Uterus (tissue), 2 donors: ENCODE data around the gene PMAIP1.

Source experiments
- POLR2A ChIP-seq, 2 donors: fragments of 450-650 bp; IDR thresholded peaks; one replicate each; pipeline ENCODE4 v1.6.1; 2016; ENCODE audit warnings: antibody characterized with exemption in 2 of 2, mild to moderate bottlenecking in 1 of 2, moderate library complexity in 1 of 2
- TF ChIP-seq, protein P1 (sequence below), 4 experiments: fragments of 200-600 bp in 2 of 4; fragments of 450-650 bp in 2 of 4; sonication (generic) in 2 of 4; IDR thresholded peaks; one replicate each; pipeline ENCODE4 v1.5.1; 2016 to 2019; ENCODE audit warnings: antibody characterized with exemption in 4 of 4, mild to moderate bottlenecking in 2 of 4, moderate library complexity in 1 of 4

DNA sequence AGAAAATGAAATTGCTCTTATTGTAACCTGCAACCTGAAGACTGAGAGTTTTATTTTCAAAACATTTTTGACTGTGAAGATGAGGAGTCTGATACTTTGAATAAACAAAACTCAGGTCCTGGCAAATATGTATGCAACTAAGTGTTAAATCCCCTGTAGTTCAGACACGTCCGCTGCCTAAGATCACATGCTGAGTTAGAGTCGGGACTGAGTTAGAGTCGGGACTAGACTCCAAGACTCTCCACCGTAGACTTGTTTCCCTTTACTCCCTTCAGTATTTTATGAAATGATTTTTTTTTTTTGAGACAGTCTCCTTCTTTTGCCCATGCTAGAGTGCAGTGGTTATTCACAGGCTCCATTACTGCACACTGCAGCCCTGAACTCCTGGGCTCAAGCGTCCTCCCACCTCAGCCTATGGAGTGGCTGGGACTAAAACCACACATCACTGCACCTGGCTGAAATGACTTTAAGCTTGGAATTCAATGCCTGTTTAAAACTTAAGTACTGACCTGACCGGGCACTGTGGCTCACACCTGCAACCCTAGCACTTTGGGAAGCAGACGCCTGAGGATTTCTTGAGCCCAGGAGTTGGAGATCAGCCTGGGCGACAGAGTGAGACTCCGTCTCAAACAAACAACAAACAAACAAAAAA lies 28.0 kb upstream of the PMAIP1 start:
- no peak for TF ChIP-seq POLR2A (IDR thresholded peaks at IDR 0.05)
- TF ChIP-seq, protein P1, sequence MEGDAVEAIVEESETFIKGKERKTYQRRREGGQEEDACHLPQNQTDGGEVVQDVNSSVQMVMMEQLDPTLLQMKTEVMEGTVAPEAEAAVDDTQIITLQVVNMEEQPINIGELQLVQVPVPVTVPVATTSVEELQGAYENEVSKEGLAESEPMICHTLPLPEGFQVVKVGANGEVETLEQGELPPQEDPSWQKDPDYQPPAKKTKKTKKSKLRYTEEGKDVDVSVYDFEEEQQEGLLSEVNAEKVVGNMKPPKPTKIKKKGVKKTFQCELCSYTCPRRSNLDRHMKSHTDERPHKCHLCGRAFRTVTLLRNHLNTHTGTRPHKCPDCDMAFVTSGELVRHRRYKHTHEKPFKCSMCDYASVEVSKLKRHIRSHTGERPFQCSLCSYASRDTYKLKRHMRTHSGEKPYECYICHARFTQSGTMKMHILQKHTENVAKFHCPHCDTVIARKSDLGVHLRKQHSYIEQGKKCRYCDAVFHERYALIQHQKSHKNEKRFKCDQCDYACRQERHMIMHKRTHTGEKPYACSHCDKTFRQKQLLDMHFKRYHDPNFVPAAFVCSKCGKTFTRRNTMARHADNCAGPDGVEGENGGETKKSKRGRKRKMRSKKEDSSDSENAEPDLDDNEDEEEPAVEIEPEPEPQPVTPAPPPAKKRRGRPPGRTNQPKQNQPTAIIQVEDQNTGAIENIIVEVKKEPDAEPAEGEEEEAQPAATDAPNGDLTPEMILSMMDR (IDR thresholded peaks at IDR 0.05): no peak
